GM23338 (cell line): ENCODE results near the gene NEK10. TPM values are rescaled to one million over a fixed set of nuclear protein-coding genes. Genes with fewer than 3 reads are reported as not detected.

Experiments used
- ATAC-seq: fragments of 200-7000 bp; cut with Tn5 transposase; 3 replicates; pipeline ENCODE4 v1.9.1; 2020
- DNase-seq: peaks from one replicate; pipeline ENCODE4 v3.0.0-alpha.2; 2015; ENCODE audit warnings: low spot score
- H2AFZ ChIP-seq: fragments of 200-600 bp; sonication (generic); 2 replicates; pipeline ENCODE4 v1.8.0; 2016; ENCODE audit warnings: antibody characterized with exemption, mild to moderate bottlenecking, moderate library complexity
- H3F3A ChIP-seq: fragments of 200-600 bp; sonication (generic); replicated peaks from 2 replicates; pipeline ENCODE4 v1.8.0; 2017; ENCODE audit warnings: antibody characterized with exemption, mixed run types, low read depth
- H3K27ac ChIP-seq: fragments of 200-600 bp; sonication (generic); 2 replicates; pipeline ENCODE4 v1.6.1; 2016; ENCODE audit warnings: low read depth
- H3K27me3 ChIP-seq: fragments of 200-600 bp; sonication (generic); 2 replicates; pipeline ENCODE4 v1.8.0; 2016; ENCODE audit warnings: mild to moderate bottlenecking, mixed run types, moderate library complexity; ENCODE audit not compliant: insufficient read depth
- H3K36me3 ChIP-seq: fragments of 200-600 bp; sonication (generic); 2 replicates; pipeline ENCODE4 v1.8.0; 2016; ENCODE audit warnings: mild to moderate bottlenecking; ENCODE audit not compliant: insufficient read depth
- H3K4me1 ChIP-seq: fragments of 200-600 bp; sonication (generic); 2 replicates; pipeline ENCODE4 v1.8.0; 2016; ENCODE audit warnings: mild to moderate bottlenecking, moderate library complexity; ENCODE audit not compliant: insufficient read depth
- H3K4me2 ChIP-seq: fragments of 200-600 bp; sonication (generic); 2 replicates; pipeline ENCODE4 v1.7.1; 2017; ENCODE audit warnings: mixed run types
- H3K4me3 ChIP-seq: fragments of 200-600 bp; sonication (generic); 2 replicates; pipeline ENCODE4 v1.6.1; 2016; ENCODE audit warnings: mixed run types
- H3K79me2 ChIP-seq: fragments of 200-600 bp; sonication (generic); replicated peaks from 2 replicates; pipeline ENCODE4 v1.8.0; 2017; ENCODE audit warnings: mild to moderate bottlenecking; ENCODE audit not compliant: insufficient read depth
- H3K9me2 ChIP-seq: fragments of 200-600 bp; sonication (generic); 2 replicates; pipeline ENCODE4 v1.8.0; 2017; ENCODE audit not compliant: insufficient read depth
- H4K20me1 ChIP-seq: fragments of 200-600 bp; sonication (generic); replicated peaks from 2 replicates; pipeline ENCODE4 v1.8.0; 2017; ENCODE audit warnings: mild to moderate bottlenecking; ENCODE audit not compliant: insufficient read depth
- H3K27ac Mint-ChIP-seq: 2 replicates; pipeline ENCODE4 v1.8.0; 2020; ENCODE audit warnings: inconsistent platforms, mild to moderate bottlenecking, moderate library complexity, mixed read lengths
- H3K27me3 Mint-ChIP-seq: 3 replicates; pipeline ENCODE4 v1.8.0; 2022; ENCODE audit warnings: low read depth, mild to moderate bottlenecking, moderate library complexity, mixed read lengths, inconsistent platforms; ENCODE audit not compliant: insufficient read depth, poor library complexity
- H3K36me3 Mint-ChIP-seq: 3 replicates; pipeline ENCODE4 v1.8.0; 2021; ENCODE audit warnings: low read depth, mild to moderate bottlenecking, inconsistent platforms, moderate library complexity, mixed read lengths
- H3K4me1 Mint-ChIP-seq: 3 replicates; pipeline ENCODE4 v1.8.0; 2020; ENCODE audit warnings: mild to moderate bottlenecking, inconsistent platforms, mixed read lengths
- H3K4me3 Mint-ChIP-seq: 3 replicates; pipeline ENCODE4 v1.8.0; 2021; ENCODE audit warnings: moderate library complexity, mild to moderate bottlenecking, inconsistent platforms, mixed read lengths
- H3K9me3 Mint-ChIP-seq: 3 replicates; pipeline ENCODE4 v1.8.0; 2020; ENCODE audit warnings: moderate library complexity, mild to moderate bottlenecking, inconsistent platforms, mixed read lengths
- EZH2phosphoT487 ChIP-seq: fragments of 200-600 bp; sonication (generic); IDR thresholded peaks from one replicate; pipeline ENCODE4 v1.8.1; 2018; ENCODE audit warnings: antibody characterized with exemption; ENCODE audit not compliant: unreplicated experiment
- NANOG ChIP-seq: IDR thresholded peaks from 2 replicates; pipeline ENCODE4 v1.6.1; 2016; ENCODE audit warnings: antibody characterized with exemption, borderline replicate concordance
- POLR2AphosphoS5 ChIP-seq: IDR thresholded peaks from 2 replicates; pipeline ENCODE4 v1.6.1; 2016; ENCODE audit warnings: antibody characterized with exemption, low read depth
- STAT1 ChIP-seq: IDR thresholded peaks from one replicate; pipeline ENCODE4 v1.6.1; 2016; ENCODE audit warnings: antibody characterized with exemption; ENCODE audit not compliant: unreplicated experiment
- ZNF114 ChIP-seq: fragments of 250-450 bp; sonication (Bioruptor Pico); IDR thresholded peaks from 2 replicates; pipeline ENCODE4 v1.5.0; 2020; ENCODE audit warnings: mild to moderate bottlenecking, moderate library complexity
- polyA plus RNA-seq: library from polyadenylated mRNA; unstranded; fragments of >200 nt; fragmentation: Nextera tagmentation; extraction: Ambion mirVana; gene quantifications from 2 replicates; pipeline ENCODE4 v1.2.1, GENCODE V29; 2016
- total RNA-seq: library from RNA; depleted of rRNA; stranded (reverse); fragments of >200 nt; shearing (Covaris generic); gene quantifications from 2 replicates; pipeline ENCODE4 v1.2.3, GENCODE V29; 2014
- TF ChIP-seq, protein P1 (sequence below): fragments of 250-450 bp; sonication (Bioruptor Pico); IDR thresholded peaks from 2 replicates; pipeline ENCODE4 v1.5.0; 2020; ENCODE audit warnings: mild to moderate bottlenecking, moderate library complexity
- TF ChIP-seq, protein P2 (sequence below): IDR thresholded peaks from 2 replicates; pipeline ENCODE4 v1.6.1; 2016; ENCODE audit warnings: antibody characterized with exemption
- TF ChIP-seq, protein P3 (sequence below), 2 experiments: fragments of 200-600 bp in 1 of 2; sonication (generic) in 1 of 2; conservative IDR thresholded peaks; 2 replicates each; pipeline versions ENCODE4 v1.5.1 to v1.6.1; 2016 to 2017; ENCODE audit warnings: antibody characterized with exemption in 2 of 2, low read depth in 2 of 2, mild to moderate bottlenecking in 2 of 2, moderate library complexity in 1 of 2
- TF ChIP-seq, protein P4 (sequence below): IDR thresholded peaks from one replicate; pipeline ENCODE4 v1.6.1; 2018; ENCODE audit warnings: antibody characterized with exemption; ENCODE audit not compliant: unreplicated experiment

Gene NEK10
- total and polyA plus RNA-seq, 2 experiments from 2014 or later: 0.55 to 2.0 TPM

DNA sequence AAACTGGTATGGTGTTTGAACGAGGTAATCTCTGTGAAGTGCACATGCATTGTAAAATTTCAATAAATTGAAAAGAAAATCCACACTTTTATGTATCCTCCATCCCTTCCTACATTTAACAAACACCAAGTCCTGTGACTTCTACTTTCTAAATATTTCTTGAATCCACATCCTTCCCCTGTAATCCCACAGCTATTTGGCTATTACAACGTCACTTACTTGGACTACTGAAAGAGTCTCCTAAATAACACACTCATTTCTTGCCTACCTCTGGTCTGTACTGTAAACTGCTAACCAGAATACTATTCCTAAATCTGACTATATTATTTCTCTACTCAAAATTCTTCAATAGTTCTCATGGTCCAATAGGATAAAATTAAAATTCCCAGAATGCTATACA lies 176.1 kb downstream of the NEK10 start (continued):
- TF ChIP-seq, protein P1, sequence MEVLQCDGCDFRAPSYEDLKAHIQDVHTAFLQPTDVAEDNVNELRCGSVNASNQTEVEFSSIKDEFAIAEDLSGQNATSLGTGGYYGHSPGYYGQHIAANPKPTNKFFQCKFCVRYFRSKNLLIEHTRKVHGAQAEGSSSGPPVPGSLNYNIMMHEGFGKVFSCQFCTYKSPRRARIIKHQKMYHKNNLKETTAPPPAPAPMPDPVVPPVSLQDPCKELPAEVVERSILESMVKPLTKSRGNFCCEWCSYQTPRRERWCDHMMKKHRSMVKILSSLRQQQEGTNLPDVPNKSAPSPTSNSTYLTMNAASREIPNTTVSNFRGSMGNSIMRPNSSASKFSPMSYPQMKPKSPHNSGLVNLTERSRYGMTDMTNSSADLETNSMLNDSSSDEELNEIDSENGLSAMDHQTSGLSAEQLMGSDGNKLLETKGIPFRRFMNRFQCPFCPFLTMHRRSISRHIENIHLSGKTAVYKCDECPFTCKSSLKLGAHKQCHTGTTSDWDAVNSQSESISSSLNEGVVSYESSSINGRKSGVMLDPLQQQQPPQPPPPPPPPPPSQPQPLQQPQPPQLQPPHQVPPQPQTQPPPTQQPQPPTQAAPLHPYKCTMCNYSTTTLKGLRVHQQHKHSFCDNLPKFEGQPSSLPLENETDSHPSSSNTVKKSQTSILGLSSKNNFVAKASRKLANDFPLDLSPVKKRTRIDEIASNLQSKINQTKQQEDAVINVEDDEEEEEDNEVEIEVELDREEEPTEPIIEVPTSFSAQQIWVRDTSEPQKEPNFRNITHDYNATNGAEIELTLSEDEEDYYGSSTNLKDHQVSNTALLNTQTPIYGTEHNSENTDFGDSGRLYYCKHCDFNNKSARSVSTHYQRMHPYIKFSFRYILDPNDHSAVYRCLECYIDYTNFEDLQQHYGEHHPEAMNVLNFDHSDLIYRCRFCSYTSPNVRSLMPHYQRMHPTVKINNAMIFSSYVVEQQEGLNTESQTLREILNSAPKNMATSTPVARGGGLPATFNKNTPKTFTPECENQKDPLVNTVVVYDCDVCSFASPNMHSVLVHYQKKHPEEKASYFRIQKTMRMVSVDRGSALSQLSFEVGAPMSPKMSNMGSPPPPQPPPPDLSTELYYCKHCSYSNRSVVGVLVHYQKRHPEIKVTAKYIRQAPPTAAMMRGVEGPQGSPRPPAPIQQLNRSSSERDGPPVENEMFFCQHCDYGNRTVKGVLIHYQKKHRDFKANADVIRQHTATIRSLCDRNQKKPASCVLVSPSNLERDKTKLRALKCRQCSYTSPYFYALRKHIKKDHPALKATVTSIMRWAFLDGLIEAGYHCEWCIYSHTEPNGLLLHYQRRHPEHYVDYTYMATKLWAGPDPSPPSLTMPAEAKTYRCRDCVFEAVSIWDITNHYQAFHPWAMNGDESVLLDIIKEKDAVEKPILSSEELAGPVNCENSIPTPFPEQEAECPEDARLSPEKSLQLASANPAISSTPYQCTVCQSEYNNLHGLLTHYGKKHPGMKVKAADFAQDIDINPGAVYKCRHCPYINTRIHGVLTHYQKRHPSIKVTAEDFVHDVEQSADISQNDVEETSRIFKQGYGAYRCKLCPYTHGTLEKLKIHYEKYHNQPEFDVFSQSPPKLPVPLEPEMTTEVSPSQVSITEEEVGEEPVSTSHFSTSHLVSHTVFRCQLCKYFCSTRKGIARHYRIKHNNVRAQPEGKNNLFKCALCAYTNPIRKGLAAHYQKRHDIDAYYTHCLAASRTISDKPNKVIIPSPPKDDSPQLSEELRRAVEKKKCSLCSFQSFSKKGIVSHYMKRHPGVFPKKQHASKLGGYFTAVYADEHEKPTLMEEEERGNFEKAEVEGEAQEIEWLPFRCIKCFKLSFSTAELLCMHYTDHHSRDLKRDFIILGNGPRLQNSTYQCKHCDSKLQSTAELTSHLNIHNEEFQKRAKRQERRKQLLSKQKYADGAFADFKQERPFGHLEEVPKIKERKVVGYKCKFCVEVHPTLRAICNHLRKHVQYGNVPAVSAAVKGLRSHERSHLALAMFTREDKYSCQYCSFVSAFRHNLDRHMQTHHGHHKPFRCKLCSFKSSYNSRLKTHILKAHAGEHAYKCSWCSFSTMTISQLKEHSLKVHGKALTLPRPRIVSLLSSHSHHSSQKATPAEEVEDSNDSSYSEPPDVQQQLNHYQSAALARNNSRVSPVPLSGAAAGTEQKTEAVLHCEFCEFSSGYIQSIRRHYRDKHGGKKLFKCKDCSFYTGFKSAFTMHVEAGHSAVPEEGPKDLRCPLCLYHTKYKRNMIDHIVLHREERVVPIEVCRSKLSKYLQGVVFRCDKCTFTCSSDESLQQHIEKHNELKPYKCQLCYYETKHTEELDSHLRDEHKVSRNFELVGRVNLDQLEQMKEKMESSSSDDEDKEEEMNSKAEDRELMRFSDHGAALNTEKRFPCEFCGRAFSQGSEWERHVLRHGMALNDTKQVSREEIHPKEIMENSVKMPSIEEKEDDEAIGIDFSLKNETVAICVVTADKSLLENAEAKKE (CRISPR knock-in tag): no peak
- TF ChIP-seq, protein P2, sequence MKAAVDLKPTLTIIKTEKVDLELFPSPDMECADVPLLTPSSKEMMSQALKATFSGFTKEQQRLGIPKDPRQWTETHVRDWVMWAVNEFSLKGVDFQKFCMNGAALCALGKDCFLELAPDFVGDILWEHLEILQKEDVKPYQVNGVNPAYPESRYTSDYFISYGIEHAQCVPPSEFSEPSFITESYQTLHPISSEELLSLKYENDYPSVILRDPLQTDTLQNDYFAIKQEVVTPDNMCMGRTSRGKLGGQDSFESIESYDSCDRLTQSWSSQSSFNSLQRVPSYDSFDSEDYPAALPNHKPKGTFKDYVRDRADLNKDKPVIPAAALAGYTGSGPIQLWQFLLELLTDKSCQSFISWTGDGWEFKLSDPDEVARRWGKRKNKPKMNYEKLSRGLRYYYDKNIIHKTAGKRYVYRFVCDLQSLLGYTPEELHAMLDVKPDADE: no peak
- TF ChIP-seq, protein P3, sequence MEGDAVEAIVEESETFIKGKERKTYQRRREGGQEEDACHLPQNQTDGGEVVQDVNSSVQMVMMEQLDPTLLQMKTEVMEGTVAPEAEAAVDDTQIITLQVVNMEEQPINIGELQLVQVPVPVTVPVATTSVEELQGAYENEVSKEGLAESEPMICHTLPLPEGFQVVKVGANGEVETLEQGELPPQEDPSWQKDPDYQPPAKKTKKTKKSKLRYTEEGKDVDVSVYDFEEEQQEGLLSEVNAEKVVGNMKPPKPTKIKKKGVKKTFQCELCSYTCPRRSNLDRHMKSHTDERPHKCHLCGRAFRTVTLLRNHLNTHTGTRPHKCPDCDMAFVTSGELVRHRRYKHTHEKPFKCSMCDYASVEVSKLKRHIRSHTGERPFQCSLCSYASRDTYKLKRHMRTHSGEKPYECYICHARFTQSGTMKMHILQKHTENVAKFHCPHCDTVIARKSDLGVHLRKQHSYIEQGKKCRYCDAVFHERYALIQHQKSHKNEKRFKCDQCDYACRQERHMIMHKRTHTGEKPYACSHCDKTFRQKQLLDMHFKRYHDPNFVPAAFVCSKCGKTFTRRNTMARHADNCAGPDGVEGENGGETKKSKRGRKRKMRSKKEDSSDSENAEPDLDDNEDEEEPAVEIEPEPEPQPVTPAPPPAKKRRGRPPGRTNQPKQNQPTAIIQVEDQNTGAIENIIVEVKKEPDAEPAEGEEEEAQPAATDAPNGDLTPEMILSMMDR (conservative IDR thresholded peaks at IDR 0.05; ENCODE audit: low read depth in 2 of 2): no peak
- TF ChIP-seq NANOG: no peak

DNA sequence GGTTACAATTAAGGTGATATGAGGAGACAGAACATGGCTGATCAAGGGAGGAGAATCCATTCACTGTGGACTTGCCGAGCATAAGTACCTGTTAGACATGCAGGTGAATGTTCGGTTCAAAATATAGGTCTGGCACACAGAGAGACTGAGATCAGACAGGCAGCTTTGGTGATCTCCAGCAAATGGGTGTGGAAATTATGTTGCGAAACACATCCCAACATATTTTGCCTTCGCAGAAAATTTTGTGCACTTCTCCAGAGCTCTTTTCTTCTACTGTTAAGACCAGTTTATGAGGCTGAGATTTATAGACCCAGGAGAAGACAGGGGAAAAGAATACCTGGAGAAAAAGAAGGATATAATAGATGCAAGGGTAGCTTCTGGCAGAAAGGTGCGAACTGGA lies 183.2 kb downstream of the NEK10 start:
- Mint-ChIP-seq H3K4me1 (peaks cover 2% of the 10 kb centered on the region; the same call in 1 of the 3 replicates), H3K4me3 (no peak overlapping the region), H3K27ac (no peak overlapping the region), H3K9me3 (no peaks in the 10 kb centered on the region), H3K27me3 (no peaks in the 10 kb centered on the region), H3K36me3 (no peaks in the 10 kb centered on the region)
- H3K4me1 ChIP-seq: no peaks in the 10 kb centered on the region
- no peak overlapping the region for H3K4me2 ChIP-seq
- no peak overlapping the region for H2AFZ ChIP-seq
- H3K4me3 ChIP-seq: no peak overlapping the region
- H3K27ac ChIP-seq: no peak overlapping the region
- H3K9me2 ChIP-seq: no peaks in the 10 kb centered on the region
- ATAC-seq (no peak), DNase-seq (no peak)
- no peaks in the 10 kb centered on the region for H3K27me3 ChIP-seq
- no peaks in the 10 kb centered on the region for H3K79me2 ChIP-seq
- no peaks in the 10 kb centered on the region for H3K36me3 ChIP-seq
- no peaks in the 10 kb centered on the region for H3F3A ChIP-seq
- no peaks in the 10 kb centered on the region for H4K20me1 ChIP-seq
- TF ChIP-seq EZH2phosphoT487 (no peak), NANOG (no peak), ZNF114 (CRISPR knock-in tag) (no peak), POLR2AphosphoS5 (no peak), STAT1 (no peak)
- TF ChIP-seq, protein P3 (conservative IDR thresholded peaks at IDR 0.05; ENCODE audit: low read depth in 2 of 2): no peak
- TF ChIP-seq, protein P4, sequence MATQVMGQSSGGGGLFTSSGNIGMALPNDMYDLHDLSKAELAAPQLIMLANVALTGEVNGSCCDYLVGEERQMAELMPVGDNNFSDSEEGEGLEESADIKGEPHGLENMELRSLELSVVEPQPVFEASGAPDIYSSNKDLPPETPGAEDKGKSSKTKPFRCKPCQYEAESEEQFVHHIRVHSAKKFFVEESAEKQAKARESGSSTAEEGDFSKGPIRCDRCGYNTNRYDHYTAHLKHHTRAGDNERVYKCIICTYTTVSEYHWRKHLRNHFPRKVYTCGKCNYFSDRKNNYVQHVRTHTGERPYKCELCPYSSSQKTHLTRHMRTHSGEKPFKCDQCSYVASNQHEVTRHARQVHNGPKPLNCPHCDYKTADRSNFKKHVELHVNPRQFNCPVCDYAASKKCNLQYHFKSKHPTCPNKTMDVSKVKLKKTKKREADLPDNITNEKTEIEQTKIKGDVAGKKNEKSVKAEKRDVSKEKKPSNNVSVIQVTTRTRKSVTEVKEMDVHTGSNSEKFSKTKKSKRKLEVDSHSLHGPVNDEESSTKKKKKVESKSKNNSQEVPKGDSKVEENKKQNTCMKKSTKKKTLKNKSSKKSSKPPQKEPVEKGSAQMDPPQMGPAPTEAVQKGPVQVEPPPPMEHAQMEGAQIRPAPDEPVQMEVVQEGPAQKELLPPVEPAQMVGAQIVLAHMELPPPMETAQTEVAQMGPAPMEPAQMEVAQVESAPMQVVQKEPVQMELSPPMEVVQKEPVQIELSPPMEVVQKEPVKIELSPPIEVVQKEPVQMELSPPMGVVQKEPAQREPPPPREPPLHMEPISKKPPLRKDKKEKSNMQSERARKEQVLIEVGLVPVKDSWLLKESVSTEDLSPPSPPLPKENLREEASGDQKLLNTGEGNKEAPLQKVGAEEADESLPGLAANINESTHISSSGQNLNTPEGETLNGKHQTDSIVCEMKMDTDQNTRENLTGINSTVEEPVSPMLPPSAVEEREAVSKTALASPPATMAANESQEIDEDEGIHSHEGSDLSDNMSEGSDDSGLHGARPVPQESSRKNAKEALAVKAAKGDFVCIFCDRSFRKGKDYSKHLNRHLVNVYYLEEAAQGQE: no peak
